SK-N-SH treated with all-trans-retinoic acid at 6 μM for 48 hours (cell line): ENCODE measurements around the gene ALPP.

Experiments used
- CSDC2 ChIP-seq: fragments of 250-450 bp; sonication (Bioruptor Pico); IDR thresholded peaks from 2 replicates; pipeline ENCODE4 v1.5.0; 2020; ENCODE audit warnings: mild to moderate bottlenecking, moderate library complexity
- OSR1 ChIP-seq: fragments of 250-450 bp; sonication (Bioruptor Pico); IDR thresholded peaks from 2 replicates; pipeline ENCODE4 v1.8.0; 2022; ENCODE audit warnings: moderate library complexity, mild to moderate bottlenecking, inconsistent platforms
- PATZ1 ChIP-seq: fragments of 250-450 bp; sonication (Bioruptor Pico); IDR thresholded peaks from 2 replicates; pipeline ENCODE4 v1.8.0; 2020; ENCODE audit warnings: mild to moderate bottlenecking, moderate library complexity, borderline replicate concordance
- RARB ChIP-seq: fragments of 250-450 bp; sonication (Bioruptor Pico); IDR thresholded peaks from 2 replicates; pipeline ENCODE4 v1.8.0; 2021; ENCODE audit warnings: mild to moderate bottlenecking, moderate library complexity
- ZC3H10 ChIP-seq: fragments of 250-450 bp; sonication (Bioruptor Pico); IDR thresholded peaks from 2 replicates; pipeline ENCODE4 v1.5.1; 2021; ENCODE audit warnings: mild to moderate bottlenecking, moderate library complexity
- ZFP30 ChIP-seq: fragments of 450-650 bp; formaldehyde crosslinking; IDR thresholded peaks from 2 replicates; pipeline ENCODE4 v1.5.0; 2022; ENCODE audit warnings: mild to moderate bottlenecking, moderate library complexity

GRCh38 chr2:232376260-232376659 is 2.3 kb upstream of the ALPP start:
- TF ChIP-seq PATZ1 (CRISPR knock-in tag), result no peak
- TF ChIP-seq OSR1, result no peak
- no peak for TF ChIP-seq CSDC2 (CRISPR knock-in tag)
- TF ChIP-seq ZC3H10 (CRISPR knock-in tag), result no peak
- TF ChIP-seq RARB (CRISPR knock-in tag), result no peak
- no peak for TF ChIP-seq ZFP30 (CRISPR knock-in tag)
